Neural cell (in vitro differentiated cells): ENCODE results near the gene MTO1.
"Not testable (repeated sequence)": the region's sequence is repeated elsewhere in the genome, so short reads cannot be mapped to it uniquely, and the experiment has no call there.

Experiments
- CTCF ChIP-seq: fragments of 450-650 bp; IDR thresholded peaks from 2 replicates; pipeline ENCODE4 v1.5.1; 2014; ENCODE audit warnings: antibody characterized with exemption, mild to moderate bottlenecking, moderate library complexity; ENCODE audit not compliant: poor library complexity, severe bottlenecking
- EP300 ChIP-seq: fragments of 450-650 bp; conservative IDR thresholded peaks from 2 replicates; pipeline ENCODE4 v1.6.1; 2014; ENCODE audit warnings: antibody characterized with exemption, mild to moderate bottlenecking, moderate library complexity; ENCODE audit not compliant: poor library complexity, severe bottlenecking
- EZH2 ChIP-seq: fragments of 200-600, 300-800 bp; shearing (Covaris generic), sonication (generic); IDR thresholded peaks from 2 replicates; pipeline ENCODE4 v1.6.1; 2014; ENCODE audit warnings: antibody characterized with exemption, low read length, borderline replicate concordance, mild to moderate bottlenecking; ENCODE audit not compliant: insufficient read depth, poor library complexity, severe bottlenecking
- MXI1 ChIP-seq: fragments of 450-650 bp; conservative IDR thresholded peaks from 2 replicates; pipeline ENCODE4 v1.6.1; 2014; ENCODE audit warnings: antibody characterized with exemption, mild to moderate bottlenecking; ENCODE audit not compliant: poor library complexity, severe bottlenecking
- POLR2AphosphoS5 ChIP-seq: IDR thresholded peaks from 2 replicates; pipeline ENCODE4 v1.6.1; 2012
- REST ChIP-seq: IDR thresholded peaks from 2 replicates; pipeline ENCODE4 v1.6.1; 2012; ENCODE audit warnings: borderline replicate concordance
- TAF1 ChIP-seq: IDR thresholded peaks from 2 replicates; pipeline ENCODE4 v1.6.1; 2012; ENCODE audit warnings: low read depth

GRCh38 chr6:73551115-73551514 is 89.6 kb downstream of the MTO1 start:
- TF ChIP-seq CTCF, POLR2AphosphoS5, TAF1, MXI1, EZH2, EP300, REST: not testable (repeated sequence)
